ENCODE measurements around the gene LRP5. TPM values are rescaled to one million over a fixed set of nuclear protein-coding genes. Genes with fewer than 3 reads are reported as not detected.

LRP5 gene
- total and polyA plus RNA-seq, 5 donors from 2014 or later: 0.22 to 1.3 (median 0.79) TPM; not detected in 1

- H3K9me3 ChIP-seq (ENCODE audit: control insufficient read depth in 2 of 2, low read length in 2 of 2): no peaks in the 10 kb centered on the region
- no peak overlapping the region for H3K4me3 Mint-ChIP-seq
- DNase-seq: no peak
- H3K27me3 Mint-ChIP-seq: no peaks in the 10 kb centered on the region
- H3K27me3 ChIP-seq (ENCODE audit: control insufficient read depth, insufficient read depth, low read length): no peaks in the 10 kb centered on the region
- no peak overlapping the region for H3K4me3 ChIP-seq (ENCODE audit: low read depth, low read length)
- no peaks in the 10 kb centered on the region for H3K4me1 Mint-ChIP-seq
- no peak overlapping the region for H3K27ac Mint-ChIP-seq
- no peak overlapping the region for H3K27ac ChIP-seq (ENCODE audit: insufficient read depth, low read length, poor library complexity, severe bottlenecking)
- H3K4me1 ChIP-seq (ENCODE audit: control insufficient read depth, insufficient read depth, low read length, poor library complexity, severe bottlenecking): no peaks in the 10 kb centered on the region
- ATAC-seq (ENCODE audit: low read depth in 2 of 2): no peak
- no peaks in the 10 kb centered on the region for H3K36me3 ChIP-seq (ENCODE audit: control insufficient read depth, insufficient read depth, low read length)
- H3K9me3 Mint-ChIP-seq: no peaks in the 10 kb centered on the region
- no peaks in the 10 kb centered on the region for H3K36me3 Mint-ChIP-seq
Observed at GRCh38 chr11:68437927-68438657, 125.7 kb downstream of the LRP5 start.

- H3K36me3 ChIP-seq (ENCODE audit: control insufficient read depth, insufficient read depth, low read length): no peaks in the 10 kb centered on the region
- H3K4me3 Mint-ChIP-seq: no peak overlapping the region
- no peak overlapping the region for H3K4me3 ChIP-seq (ENCODE audit: low read depth, low read length)
- H3K27me3 ChIP-seq (ENCODE audit: control insufficient read depth, insufficient read depth, low read length): no peaks in the 10 kb centered on the region
- DNase-seq (no peak), ATAC-seq (ENCODE audit: low read depth in 2 of 2) (no peak)
- H3K27ac ChIP-seq (ENCODE audit: insufficient read depth, low read length, poor library complexity, severe bottlenecking): no peak overlapping the region
- H3K9me3 ChIP-seq (ENCODE audit: control insufficient read depth in 2 of 2, low read length in 2 of 2): no peaks in the 10 kb centered on the region
- H3K4me1 Mint-ChIP-seq: no peaks in the 10 kb centered on the region
- H3K36me3 Mint-ChIP-seq: no peaks in the 10 kb centered on the region
- H3K27ac Mint-ChIP-seq: no peak overlapping the region
- no peaks in the 10 kb centered on the region for H3K27me3 Mint-ChIP-seq
- H3K9me3 Mint-ChIP-seq: no peaks in the 10 kb centered on the region
- H3K4me1 ChIP-seq (ENCODE audit: control insufficient read depth, insufficient read depth, low read length, poor library complexity, severe bottlenecking): no peaks in the 10 kb centered on the region
Observed at GRCh38 chr11:68438658-68439259, 126.4 kb downstream of the LRP5 start.

DNA sequence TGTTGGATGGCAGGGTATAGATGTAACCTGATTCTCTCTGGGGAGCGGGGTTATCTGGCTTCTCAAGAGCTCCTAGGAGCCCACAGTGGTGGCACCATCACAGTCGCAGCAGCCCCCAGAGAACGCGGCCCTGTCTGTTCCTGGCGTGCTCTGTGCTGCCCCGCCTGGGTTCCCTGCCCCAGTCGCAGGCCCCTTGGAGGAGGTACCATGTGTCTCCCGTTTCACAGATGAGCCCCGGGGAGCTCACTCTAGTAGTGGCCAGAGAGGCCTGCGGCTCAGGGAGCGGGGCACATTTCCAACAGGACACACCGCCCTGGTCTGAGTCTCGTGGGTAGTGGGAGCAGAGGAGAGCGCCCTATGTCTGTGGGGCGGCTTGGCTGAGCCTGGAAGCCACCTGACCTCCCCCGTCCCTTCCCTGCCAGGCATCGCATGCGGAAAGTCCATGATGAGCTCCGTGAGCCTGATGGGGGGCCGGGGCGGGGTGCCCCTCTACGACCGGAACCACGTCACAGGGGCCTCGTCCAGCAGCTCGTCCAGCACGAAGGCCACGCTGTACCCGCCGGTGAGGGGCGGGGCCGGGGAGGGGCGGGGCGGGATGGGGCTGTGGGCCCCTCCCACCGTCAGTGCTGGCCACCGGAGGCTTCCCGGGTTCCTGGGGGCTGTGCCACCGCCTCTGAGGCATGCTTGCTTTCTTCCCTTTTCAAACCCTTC lies 127.1 kb downstream of the LRP5 start:
- Histone ChIP-seq H3K27me3 (ENCODE audit: control insufficient read depth, insufficient read depth, low read length) (no peaks in the 10 kb centered on the region), H3K4me1 (ENCODE audit: control insufficient read depth, insufficient read depth, low read length, poor library complexity, severe bottlenecking) (no peaks in the 10 kb centered on the region), H3K9me3 (ENCODE audit: control insufficient read depth in 2 of 2, low read length in 2 of 2) (no peaks in the 10 kb centered on the region), H3K4me3 (ENCODE audit: low read depth, low read length) (no peak overlapping the region), H3K36me3 (ENCODE audit: control insufficient read depth, insufficient read depth, low read length) (no peaks in the 10 kb centered on the region), H3K27ac (ENCODE audit: insufficient read depth, low read length, poor library complexity, severe bottlenecking) (no peak overlapping the region)
- Mint-ChIP-seq H3K36me3 (no peaks in the 10 kb centered on the region), H3K27ac (no peak overlapping the region), H3K27me3 (no peaks in the 10 kb centered on the region), H3K4me3 (no peak overlapping the region), H3K4me1 (no peaks in the 10 kb centered on the region), H3K9me3 (no peaks in the 10 kb centered on the region)
- ATAC-seq (ENCODE audit: low read depth in 2 of 2) (no peak), DNase-seq (no peak)

DNA sequence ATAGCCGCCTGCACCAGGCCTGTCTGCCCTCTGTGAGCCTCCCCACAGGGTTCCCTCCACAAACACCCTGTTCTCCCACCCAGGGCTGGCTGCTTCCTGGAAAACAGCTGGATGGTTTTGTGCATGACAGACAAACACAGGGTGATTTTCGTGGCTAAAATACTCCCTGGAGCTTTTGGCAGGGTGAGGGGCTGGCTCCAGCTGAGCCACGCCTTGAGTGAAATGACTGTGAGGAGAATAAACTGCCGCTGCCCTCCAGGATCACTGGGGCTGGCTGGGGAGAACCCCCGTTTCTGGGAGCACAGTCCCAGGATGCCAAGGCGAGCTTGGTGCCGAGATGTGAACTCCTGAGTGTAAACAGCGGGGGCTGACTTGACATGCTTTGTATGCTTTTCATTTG lies 127.8 kb downstream of the LRP5 start:
- Mint-ChIP-seq H3K36me3 (no peaks in the 10 kb centered on the region), H3K4me1 (no peaks in the 10 kb centered on the region), H3K27me3 (no peaks in the 10 kb centered on the region), H3K4me3 (no peak overlapping the region), H3K27ac (no peak overlapping the region), H3K9me3 (no peaks in the 10 kb centered on the region)
- no peak for ATAC-seq (ENCODE audit: low read depth in 2 of 2)
- no peaks in the 10 kb centered on the region for H3K27me3 ChIP-seq (ENCODE audit: control insufficient read depth, insufficient read depth, low read length)
- H3K36me3 ChIP-seq (ENCODE audit: control insufficient read depth, insufficient read depth, low read length): no peaks in the 10 kb centered on the region
- no peak for DNase-seq
- H3K4me3 ChIP-seq (ENCODE audit: low read depth, low read length): no peak overlapping the region
- H3K4me1 ChIP-seq (ENCODE audit: control insufficient read depth, insufficient read depth, low read length, poor library complexity, severe bottlenecking): no peaks in the 10 kb centered on the region
- no peak overlapping the region for H3K27ac ChIP-seq (ENCODE audit: insufficient read depth, low read length, poor library complexity, severe bottlenecking)
- no peaks in the 10 kb centered on the region for H3K9me3 ChIP-seq (ENCODE audit: control insufficient read depth in 2 of 2, low read length in 2 of 2)

GRCh38 chr11:68441466-68442230 lies 129.3 kb downstream of the LRP5 start:
- Histone ChIP-seq H3K27ac (ENCODE audit: insufficient read depth, low read length, poor library complexity, severe bottlenecking) (no peak overlapping the region), H3K4me3 (ENCODE audit: low read depth, low read length) (no peak overlapping the region), H3K4me1 (ENCODE audit: control insufficient read depth, insufficient read depth, low read length, poor library complexity, severe bottlenecking) (no peaks in the 10 kb centered on the region), H3K9me3 (ENCODE audit: control insufficient read depth in 2 of 2, low read length in 2 of 2) (no peaks in the 10 kb centered on the region), H3K36me3 (ENCODE audit: control insufficient read depth, insufficient read depth, low read length) (no peaks in the 10 kb centered on the region), H3K27me3 (ENCODE audit: control insufficient read depth, insufficient read depth, low read length) (no peaks in the 10 kb centered on the region)
- Mint-ChIP-seq H3K36me3 (no peaks in the 10 kb centered on the region), H3K27me3 (no peaks in the 10 kb centered on the region), H3K27ac (peak overlapping the region in 1 of 3 donors; percentile 7), H3K4me1 (no peaks in the 10 kb centered on the region), H3K9me3 (no peaks in the 10 kb centered on the region), H3K4me3 (no peak overlapping the region)
- no peak for ATAC-seq (ENCODE audit: low read depth in 2 of 2)
- DNase-seq: no peak

GRCh38 chr11:68442433-68442832 lies 130.0 kb downstream of the LRP5 start:
- Histone ChIP-seq H3K27me3 (ENCODE audit: control insufficient read depth, insufficient read depth, low read length) (no peaks in the 10 kb centered on the region), H3K27ac (ENCODE audit: insufficient read depth, low read length, poor library complexity, severe bottlenecking) (no peak overlapping the region), H3K9me3 (ENCODE audit: control insufficient read depth in 2 of 2, low read length in 2 of 2) (no peaks in the 10 kb centered on the region), H3K36me3 (ENCODE audit: control insufficient read depth, insufficient read depth, low read length) (no peaks in the 10 kb centered on the region), H3K4me1 (ENCODE audit: control insufficient read depth, insufficient read depth, low read length, poor library complexity, severe bottlenecking) (no peaks in the 10 kb centered on the region), H3K4me3 (ENCODE audit: low read depth, low read length) (no peak overlapping the region)
- ATAC-seq (ENCODE audit: low read depth in 2 of 2) (no peak), DNase-seq (no peak)
- Mint-ChIP-seq H3K27me3 (no peaks in the 10 kb centered on the region), H3K4me3 (no peak overlapping the region), H3K27ac (no peak overlapping the region), H3K36me3 (no peaks in the 10 kb centered on the region), H3K4me1 (peaks cover 0 to 4% (median 1%) of the 10 kb centered on the region in 4 donors), H3K9me3 (no peaks in the 10 kb centered on the region)

- Histone ChIP-seq H3K4me3 (ENCODE audit: low read depth, low read length) (no peak overlapping the region), H3K27ac (ENCODE audit: insufficient read depth, low read length, poor library complexity, severe bottlenecking) (no peak overlapping the region), H3K9me3 (ENCODE audit: control insufficient read depth in 2 of 2, low read length in 2 of 2) (no peaks in the 10 kb centered on the region), H3K4me1 (ENCODE audit: control insufficient read depth, insufficient read depth, low read length, poor library complexity, severe bottlenecking) (no peaks in the 10 kb centered on the region), H3K27me3 (ENCODE audit: control insufficient read depth, insufficient read depth, low read length) (no peaks in the 10 kb centered on the region), H3K36me3 (ENCODE audit: control insufficient read depth, insufficient read depth, low read length) (no peaks in the 10 kb centered on the region)
- H3K4me1 Mint-ChIP-seq: peaks cover 0 to 7% (median 3%) of the 10 kb centered on the region in 4 donors
- ATAC-seq (ENCODE audit: low read depth in 2 of 2) (no peak), DNase-seq (no peak)
- H3K36me3 Mint-ChIP-seq: no peaks in the 10 kb centered on the region
- no peaks in the 10 kb centered on the region for H3K27me3 Mint-ChIP-seq
- H3K9me3 Mint-ChIP-seq: no peaks in the 10 kb centered on the region
- no peak overlapping the region for H3K27ac Mint-ChIP-seq
- no peak overlapping the region for H3K4me3 Mint-ChIP-seq
Observed at GRCh38 chr11:68444566-68444965, 132.2 kb downstream of the LRP5 start.
